Measurements from ENCODE around the gene TRAPPC8.
"Not testable (repeated sequence)": the region's sequence is repeated elsewhere in the genome, so short reads cannot be mapped to it uniquely, and the experiment has no call there.

Gene TRAPPC8

GRCh38 chr18:31857526-31858106 is 85.3 kb downstream of the TRAPPC8 start:
- no peak for DNase-seq (ENCODE audit: low read depth)

- DNase-seq (ENCODE audit: low read depth) = no peak
These were observed 92.1 kb downstream of the TRAPPC8 start for GRCh38 chr18:31850844-31851243.

DNA sequence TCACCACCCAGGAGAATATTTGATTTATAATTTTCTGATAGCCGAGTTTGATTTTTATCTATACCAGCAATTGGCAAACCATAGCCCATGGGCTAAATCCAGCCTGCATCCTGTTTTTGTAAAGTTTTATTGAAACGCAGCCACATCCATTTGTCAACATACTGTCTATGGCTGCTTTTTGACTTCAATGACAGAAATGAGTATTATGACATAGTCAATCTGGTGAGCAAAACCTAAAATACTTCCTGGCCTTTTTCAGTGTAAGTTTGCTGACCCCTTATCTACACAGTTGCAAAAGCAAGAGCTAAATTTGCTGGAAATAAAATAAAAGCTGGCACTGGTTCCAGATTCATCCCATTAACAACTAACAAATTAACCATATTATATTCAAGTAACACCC is 102.4 kb downstream of the TRAPPC8 start:
- DNase-seq (ENCODE audit: low read depth) = no peak

- DNase-seq (ENCODE audit: low read depth) = no peak
These were observed 105.0 kb downstream of the TRAPPC8 start for GRCh38 chr18:31837879-31838278.

GRCh38 chr18:31835528-31836133 is 107.3 kb downstream of the TRAPPC8 start:
- no peak for DNase-seq (ENCODE audit: low read depth)

DNA sequence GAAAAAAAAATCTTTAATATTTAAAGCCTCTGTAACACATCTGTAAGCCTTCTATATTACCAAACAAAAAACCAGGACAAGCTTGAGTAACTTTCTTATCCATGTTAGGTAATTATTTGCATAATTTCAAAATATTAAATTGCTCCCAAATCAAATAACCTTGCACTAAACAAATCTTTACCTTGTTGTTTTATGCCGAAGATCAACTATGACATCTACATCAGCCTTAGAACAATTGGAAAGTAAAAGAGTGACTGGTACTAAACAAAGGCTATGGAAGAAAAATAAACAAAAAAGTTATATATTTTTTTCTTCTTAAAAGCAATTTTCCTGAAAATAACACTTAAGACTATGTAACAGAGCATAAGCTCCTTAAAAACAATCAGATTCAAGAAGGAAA is 111.0 kb downstream of the TRAPPC8 start:
- DNase-seq (ENCODE audit: low read depth) = no peak

GRCh38 chr18:31830686-31831085 is 112.2 kb downstream of the TRAPPC8 start:
- DNase-seq (ENCODE audit: low read depth) = no peak

DNA sequence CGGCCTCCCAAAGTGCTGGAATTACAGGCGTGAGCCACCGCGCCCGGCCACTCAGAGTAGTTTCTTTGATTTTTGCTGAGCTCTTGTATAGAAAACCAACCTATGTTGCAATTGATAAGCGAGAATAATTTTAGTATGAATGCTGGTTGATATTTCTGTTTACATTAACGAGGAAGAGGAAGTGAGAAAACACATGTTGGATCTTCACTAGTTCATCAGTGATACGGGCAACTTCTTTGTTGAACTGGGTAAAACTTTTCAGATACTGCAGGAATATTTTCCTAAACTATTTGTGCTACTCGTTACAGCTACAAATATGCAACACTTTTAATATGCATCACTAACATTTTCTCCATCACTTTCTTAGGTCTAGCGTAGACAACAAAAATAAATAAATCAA is 114.3 kb downstream of the TRAPPC8 start:
- DNase-seq (ENCODE audit: low read depth) = no peak

DNA sequence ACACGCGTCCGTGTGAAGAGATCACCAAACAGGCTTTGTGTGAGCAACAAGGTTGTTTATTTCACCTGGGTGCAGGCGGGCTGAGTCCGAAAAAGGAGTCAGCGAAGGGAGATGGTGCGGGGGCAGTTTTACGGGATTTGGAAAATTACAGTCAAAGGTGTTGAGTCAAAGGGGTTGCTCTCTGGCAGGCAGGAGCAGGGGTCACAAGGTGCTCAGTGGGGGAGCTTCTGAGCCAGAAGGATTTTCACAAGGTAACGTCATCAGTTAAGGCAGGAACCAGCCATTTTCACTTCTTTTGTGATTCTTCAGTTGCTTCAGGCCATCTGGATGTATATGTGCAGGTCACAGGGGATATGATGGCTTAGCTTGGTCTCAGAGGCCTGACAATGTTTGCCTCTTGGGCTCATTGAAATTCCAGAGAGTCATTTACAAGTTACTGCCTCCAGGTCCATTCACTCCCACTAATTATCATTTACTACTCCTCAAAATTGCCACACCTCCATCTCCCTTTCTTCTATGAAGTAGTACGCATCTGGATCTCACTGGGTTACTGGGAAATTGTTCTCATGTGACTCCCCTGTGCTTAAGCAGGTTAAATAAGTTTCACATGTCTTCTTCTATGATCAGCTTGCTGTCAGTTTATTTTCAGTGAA is 116.1 kb downstream of the TRAPPC8 start:
- DNase-seq (ENCODE audit: low read depth) = not testable (repeated sequence)

- no peak for DNase-seq (ENCODE audit: low read depth)
These were observed 117.2 kb downstream of the TRAPPC8 start for GRCh38 chr18:31825772-31826171.

- no peak for DNase-seq (ENCODE audit: low read depth)
These were observed 121.3 kb downstream of the TRAPPC8 start for GRCh38 chr18:31821545-31822171.

GRCh38 chr18:31819925-31820229 is 123.1 kb downstream of the TRAPPC8 start:
- no peak for DNase-seq (ENCODE audit: low read depth)

- no peak for DNase-seq (ENCODE audit: low read depth)
These were observed 123.6 kb downstream of the TRAPPC8 start for GRCh38 chr18:31819106-31819924.

DNA sequence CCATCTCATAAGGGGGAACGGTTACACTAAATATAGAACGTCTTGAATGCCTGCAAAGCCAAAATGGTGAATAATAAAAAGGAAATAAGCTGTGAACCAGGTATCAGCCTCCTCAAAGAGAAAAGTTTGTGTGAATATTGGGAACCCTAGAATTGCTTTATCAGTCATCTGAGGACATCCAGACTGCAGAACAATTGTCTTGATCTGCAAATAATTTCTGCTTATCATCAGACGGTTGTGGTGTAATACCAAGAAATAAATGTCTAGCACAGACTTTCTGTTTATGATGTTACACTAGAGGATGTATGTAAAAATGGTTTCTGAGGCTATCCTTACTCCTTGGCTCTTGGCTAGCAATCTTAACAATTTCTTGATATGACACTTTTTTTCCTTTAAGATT is 128.8 kb downstream of the TRAPPC8 start:
- DNase-seq (ENCODE audit: low read depth) = no peak

DNA sequence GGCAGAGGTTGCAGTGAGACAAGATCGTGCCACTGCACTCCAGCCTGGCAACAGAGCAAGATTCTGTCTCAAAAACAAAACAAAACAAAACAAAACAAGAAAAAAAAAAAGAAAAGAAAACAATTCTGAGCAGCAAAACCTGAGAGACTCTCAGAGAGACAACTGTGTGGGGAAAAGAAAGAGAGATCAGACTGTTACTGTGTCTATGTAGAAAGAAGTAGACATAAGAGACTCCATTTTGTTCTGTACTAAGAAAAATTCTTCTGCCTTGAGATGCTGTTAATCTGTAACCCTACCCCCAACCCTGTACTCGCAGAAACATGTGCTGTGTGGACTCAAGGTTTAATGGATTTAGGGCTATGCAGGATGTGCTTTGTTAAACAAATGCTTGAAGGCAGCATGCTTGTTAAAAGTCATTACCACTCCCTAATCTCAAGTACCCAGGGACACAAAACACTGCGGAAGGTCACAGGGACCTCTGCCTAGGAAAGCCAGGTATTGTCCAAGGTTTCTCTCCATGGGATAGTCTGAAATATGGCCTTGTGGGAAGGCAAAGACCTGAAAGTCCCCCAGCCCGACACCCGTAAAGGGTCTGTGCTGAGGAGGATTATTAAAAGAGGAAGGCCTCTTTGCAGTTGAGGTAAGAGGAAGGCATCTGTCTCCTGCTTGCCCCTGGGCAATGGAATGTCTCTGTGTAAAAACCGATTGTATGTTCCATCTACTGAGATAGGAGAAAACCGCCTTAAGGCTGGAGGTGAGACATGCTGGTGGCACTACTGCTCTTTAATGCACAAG is 132.4 kb downstream of the TRAPPC8 start:
- DNase-seq (ENCODE audit: low read depth) = not testable (repeated sequence)

GRCh38 chr18:31809049-31809448 is 133.9 kb downstream of the TRAPPC8 start:
- not testable (repeated sequence) for DNase-seq (ENCODE audit: low read depth)

DNA sequence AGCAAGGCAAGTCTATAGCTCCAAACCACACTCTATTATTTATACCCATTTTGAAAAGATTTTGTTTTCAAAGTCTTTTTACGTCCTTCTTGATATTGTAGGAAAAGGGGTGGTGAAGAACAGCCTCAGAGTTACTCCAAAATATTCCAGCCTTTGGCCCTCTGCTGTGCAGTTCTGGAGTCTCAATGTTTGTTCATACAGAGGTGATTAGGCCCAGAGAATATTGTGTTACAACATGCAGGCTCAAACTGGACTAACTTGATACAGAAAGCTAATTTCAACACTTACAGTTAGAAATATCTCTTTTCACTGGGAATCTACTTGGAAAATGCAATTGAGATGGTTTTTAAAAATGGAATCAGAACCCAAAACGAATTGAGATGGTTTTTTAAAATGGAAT is 141.8 kb downstream of the TRAPPC8 start:
- no peak for DNase-seq (ENCODE audit: low read depth)

DNA sequence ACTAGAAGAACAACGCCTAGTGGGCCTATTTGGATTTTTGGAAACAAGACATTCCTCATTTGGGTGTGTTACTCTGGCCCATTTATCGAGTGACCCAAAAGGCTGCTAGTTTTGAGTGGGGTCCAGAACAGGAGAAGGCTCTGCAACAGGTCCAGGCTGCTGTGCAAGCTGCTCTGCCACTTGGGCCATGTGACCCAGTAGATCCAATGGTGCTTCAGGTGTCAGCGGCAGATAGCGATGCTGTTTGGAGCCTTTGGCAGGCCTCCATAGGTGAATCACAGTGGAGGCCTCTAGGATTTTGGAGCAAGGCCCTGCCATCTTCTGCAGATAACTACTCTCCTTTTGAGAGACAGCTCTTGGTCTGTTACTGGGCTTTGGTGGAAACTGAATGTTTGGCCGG is 143.7 kb downstream of the TRAPPC8 start:
- DNase-seq (ENCODE audit: low read depth) = not testable (repeated sequence)

GRCh38 chr18:31798399-31798798 is 144.5 kb downstream of the TRAPPC8 start:
- DNase-seq (ENCODE audit: low read depth) = no peak

DNA sequence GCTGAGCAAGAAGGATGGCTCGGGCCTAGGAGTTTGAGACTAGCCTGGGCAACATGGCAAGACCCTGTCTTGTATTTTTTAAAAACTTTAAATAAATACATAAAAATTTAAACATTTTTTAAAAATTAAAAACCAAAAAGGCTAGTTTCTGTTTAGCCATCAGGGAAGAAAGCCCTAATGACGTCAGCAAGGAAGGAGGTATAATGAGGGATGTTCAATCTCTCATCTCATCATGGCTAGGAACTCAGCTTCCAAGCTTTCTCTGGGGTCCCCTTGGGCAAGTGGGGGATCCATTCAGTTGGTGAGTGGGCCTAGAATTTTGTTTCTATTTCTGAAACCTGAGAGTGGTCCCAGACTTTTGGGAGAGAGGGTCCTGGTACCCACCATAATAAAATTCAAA is 147.2 kb downstream of the TRAPPC8 start:
- DNase-seq (ENCODE audit: low read depth) = no peak

DNA sequence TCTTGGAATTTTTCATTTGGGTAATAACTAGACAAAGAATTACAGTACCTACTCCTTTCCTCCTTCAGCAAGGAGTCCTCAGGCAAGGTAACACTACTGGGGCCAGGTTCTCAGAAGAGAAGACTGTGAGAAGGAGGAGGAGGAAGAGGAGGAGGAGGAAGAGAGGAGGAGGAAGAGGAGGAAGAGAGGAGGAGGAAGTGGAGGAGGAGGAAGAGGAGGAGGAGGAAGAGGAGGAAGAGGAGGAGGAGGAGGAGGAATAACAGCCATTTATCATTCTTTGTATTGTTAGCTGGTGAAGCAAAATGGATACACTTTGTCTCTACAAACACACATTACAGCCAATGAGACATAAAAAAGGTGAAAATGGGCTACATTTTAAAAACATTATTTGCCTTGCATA is 149.4 kb downstream of the TRAPPC8 start:
- no peak for DNase-seq (ENCODE audit: low read depth)

DNA sequence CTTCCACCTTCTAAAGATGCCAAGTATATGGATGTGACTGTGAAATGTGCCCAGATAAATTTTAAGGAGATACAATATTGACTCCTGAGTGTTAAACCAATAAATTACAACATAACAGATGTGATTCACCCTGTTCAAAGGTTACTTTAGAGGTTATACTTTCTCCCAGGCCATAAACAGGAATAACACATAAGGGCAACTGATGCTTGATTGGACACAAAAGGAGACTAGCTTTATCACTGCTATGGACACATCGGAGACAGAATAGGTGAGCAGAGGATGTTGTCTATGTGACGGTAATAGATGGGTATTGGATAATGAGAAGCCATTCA is 150.4 kb downstream of the TRAPPC8 start:
- no peak for DNase-seq (ENCODE audit: low read depth)

Measured in stimulated activated CD8-positive, alpha-beta memory T cell treated with anti-CD3 and anti-CD28 coated beads, Interleukin-15, amount 100 ng/mL, for 24 hours (primary cell).